Psoas muscle (tissue), 8 donors: ENCODE results near the gene MARF1. TPM values are rescaled to one million over a fixed set of nuclear protein-coding genes. Genes with fewer than 3 reads are reported as not detected.
"Not testable (repeated sequence)": the region's sequence is repeated elsewhere in the genome, so short reads cannot be mapped to it uniquely, and the experiment has no call there.

ENCODE experiments used
- ATAC-seq, 4 donors: fragments of 200-7000 bp; cut with Tn5 transposase; one replicate each; pipeline ENCODE4 v1.9.1; 2020; ENCODE audit warnings: moderate library complexity in 3 of 4, mild to moderate bottlenecking in 2 of 4
- DNase-seq, 2 donors: peaks; one replicate each; pipeline ENCODE4 v3.0.0-alpha.2; 2020
- H3K27ac ChIP-seq: fragments of 200-600 bp; one replicate; pipeline ENCODE4 v1.8.0; 2022
- H3K27me3 ChIP-seq, 3 donors: fragments of 200-600 bp in 1 of 3; one replicate each; pipeline versions ENCODE4 v1.6.1 to v1.8.0; 2013 to 2022; ENCODE audit warnings: low read length in 2 of 3, mild to moderate bottlenecking in 2 of 3, moderate library complexity in 1 of 3; ENCODE audit not compliant: insufficient read depth in 3 of 3
- H3K36me3 ChIP-seq, 2 donors: fragments of 200-600 bp in 1 of 2; one replicate each; pipeline versions ENCODE4 v1.6.1 to v1.8.0; 2013 to 2022; ENCODE audit warnings: low read depth in 1 of 2, mild to moderate bottlenecking in 1 of 2, moderate library complexity in 1 of 2; ENCODE audit not compliant: insufficient read depth in 1 of 2
- H3K4me1 ChIP-seq: fragments of 200-600 bp; one replicate; pipeline ENCODE4 v1.8.0; 2022
- H3K4me3 ChIP-seq: fragments of 200-600 bp; one replicate; pipeline ENCODE4 v1.8.0; 2022; ENCODE audit warnings: mild to moderate bottlenecking
- H3K9me3 ChIP-seq: fragments of 200-600 bp; one replicate; pipeline ENCODE4 v1.8.0; 2022
- WGBS, 3 donors: extraction: QIAGEN DNeasy Blood & Tissue Kit; methylation state at CpG; one replicate each; pipeline versions ENCODE4 v1.1.6 to v1.1.7; 2013; 5-methylcytosine and 5-hydroxymethylcytosine counted together
- intact Hi-C, 2 donors: fragments of 100-400 bp; cut with DNase I; formaldehyde crosslinking; loops; one replicate each; pipeline versions ENCODE4 v1.11.0 to v1.14.2; 2022
- polyA plus RNA-seq, 3 donors: library from polyadenylated mRNA; stranded (reverse); fragments of 200-250 nt; gene quantifications; one replicate each; pipeline ENCODE4 v1.2.3, GENCODE V29; 2013
- total RNA-seq, 4 donors: library from RNA; stranded (reverse); fragmentation: NEBNext Ultra II Directional in 2 of 4; extraction: Animal tissue kit (Norgen Biotek cat#: 25700) in 2 of 4; gene quantifications; one replicate each; pipeline versions ENCODE4 v1.2.1 to v1.2.4, GENCODE V29; 2021 to 2023
- TF ChIP-seq, protein P1 (sequence below): fragments of 200-600 bp; IDR thresholded peaks from one replicate; pipeline ENCODE4 v1.8.0; 2022; ENCODE audit warnings: antibody characterized with exemption
- donor health status: healthy with polysubstance abuse.
- donor health status: DM: no; HTN: no; CAD: no; lungs with moderate emphysema.
- donor health status: Bipolar disorder and iron deficiency.
- donor health status: healthy.
- donor health status: DM: yes; HTN: yes; CAD: no.
- donor health status: DM: no; HTN: no; CAD: no.
- donor health status: DM: no; HTN: no; CAD: no.
- donor health status: DM: yes; HTN: yes; CAD: no.

MARF1 gene
- total and polyA plus RNA-seq, 7 donors: 13.4 to 91.5 (median 41.7) TPM

DNA sequence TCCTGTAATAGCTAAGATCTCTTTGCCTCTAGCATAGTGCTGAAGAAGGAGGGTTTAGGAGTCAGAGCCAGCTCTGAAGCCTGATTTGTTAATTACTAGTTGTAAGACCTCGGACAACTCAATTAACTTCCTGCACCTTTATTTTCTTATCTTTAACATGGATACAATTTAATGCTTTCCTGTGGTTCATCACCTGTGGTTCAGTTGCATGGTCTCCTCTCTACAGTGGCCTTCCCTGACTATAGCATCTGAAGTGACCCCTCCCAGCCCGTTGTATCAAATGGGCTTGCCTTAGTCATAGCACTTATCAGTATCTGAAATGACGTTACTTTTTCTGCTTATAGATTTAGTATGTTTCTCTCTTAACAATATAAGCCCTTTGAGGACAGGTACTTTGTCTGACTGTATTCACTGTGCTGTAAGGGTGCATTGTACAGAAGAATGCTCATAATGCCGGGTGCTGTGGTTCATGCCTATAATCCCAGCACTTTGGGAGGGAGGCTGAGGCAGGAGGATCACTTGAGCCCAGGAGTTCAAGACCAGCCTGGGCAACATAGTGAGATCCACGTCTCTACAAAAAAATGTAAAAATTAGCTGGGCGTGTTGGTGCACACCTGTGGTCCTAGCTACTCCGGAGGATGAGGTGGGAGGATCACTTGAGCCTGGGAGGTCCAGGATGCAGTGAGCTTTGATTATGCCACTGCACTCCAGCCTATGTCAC is 4.5 kb upstream of the MARF1 start:
- H3K36me3 ChIP-seq: peaks cover 0 to 8% of the 10 kb centered on the region in 2 donors
- 82 to 89% (median 86%) methylated on average over 7 of the region's 7 CpGs for WGBS, 3 donors
- TF ChIP-seq, protein P1, sequence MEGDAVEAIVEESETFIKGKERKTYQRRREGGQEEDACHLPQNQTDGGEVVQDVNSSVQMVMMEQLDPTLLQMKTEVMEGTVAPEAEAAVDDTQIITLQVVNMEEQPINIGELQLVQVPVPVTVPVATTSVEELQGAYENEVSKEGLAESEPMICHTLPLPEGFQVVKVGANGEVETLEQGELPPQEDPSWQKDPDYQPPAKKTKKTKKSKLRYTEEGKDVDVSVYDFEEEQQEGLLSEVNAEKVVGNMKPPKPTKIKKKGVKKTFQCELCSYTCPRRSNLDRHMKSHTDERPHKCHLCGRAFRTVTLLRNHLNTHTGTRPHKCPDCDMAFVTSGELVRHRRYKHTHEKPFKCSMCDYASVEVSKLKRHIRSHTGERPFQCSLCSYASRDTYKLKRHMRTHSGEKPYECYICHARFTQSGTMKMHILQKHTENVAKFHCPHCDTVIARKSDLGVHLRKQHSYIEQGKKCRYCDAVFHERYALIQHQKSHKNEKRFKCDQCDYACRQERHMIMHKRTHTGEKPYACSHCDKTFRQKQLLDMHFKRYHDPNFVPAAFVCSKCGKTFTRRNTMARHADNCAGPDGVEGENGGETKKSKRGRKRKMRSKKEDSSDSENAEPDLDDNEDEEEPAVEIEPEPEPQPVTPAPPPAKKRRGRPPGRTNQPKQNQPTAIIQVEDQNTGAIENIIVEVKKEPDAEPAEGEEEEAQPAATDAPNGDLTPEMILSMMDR: no peak
- ATAC-seq (no peak), DNase-seq (no peak)
- H3K4me1 ChIP-seq: peaks cover 13% of the 10 kb centered on the region
- H3K27me3 ChIP-seq: no peaks in the 10 kb centered on the region
- no peak overlapping the region for H3K4me3 ChIP-seq
- H3K9me3 ChIP-seq: no peaks in the 10 kb centered on the region
- H3K27ac ChIP-seq: no peak overlapping the region
- intact Hi-C loops: loop anchor here in 1 of 2 donors (10.0 kb wide), 1 partner anchor 53 kb away; no protein-coding TSS in a partner anchor

DNA sequence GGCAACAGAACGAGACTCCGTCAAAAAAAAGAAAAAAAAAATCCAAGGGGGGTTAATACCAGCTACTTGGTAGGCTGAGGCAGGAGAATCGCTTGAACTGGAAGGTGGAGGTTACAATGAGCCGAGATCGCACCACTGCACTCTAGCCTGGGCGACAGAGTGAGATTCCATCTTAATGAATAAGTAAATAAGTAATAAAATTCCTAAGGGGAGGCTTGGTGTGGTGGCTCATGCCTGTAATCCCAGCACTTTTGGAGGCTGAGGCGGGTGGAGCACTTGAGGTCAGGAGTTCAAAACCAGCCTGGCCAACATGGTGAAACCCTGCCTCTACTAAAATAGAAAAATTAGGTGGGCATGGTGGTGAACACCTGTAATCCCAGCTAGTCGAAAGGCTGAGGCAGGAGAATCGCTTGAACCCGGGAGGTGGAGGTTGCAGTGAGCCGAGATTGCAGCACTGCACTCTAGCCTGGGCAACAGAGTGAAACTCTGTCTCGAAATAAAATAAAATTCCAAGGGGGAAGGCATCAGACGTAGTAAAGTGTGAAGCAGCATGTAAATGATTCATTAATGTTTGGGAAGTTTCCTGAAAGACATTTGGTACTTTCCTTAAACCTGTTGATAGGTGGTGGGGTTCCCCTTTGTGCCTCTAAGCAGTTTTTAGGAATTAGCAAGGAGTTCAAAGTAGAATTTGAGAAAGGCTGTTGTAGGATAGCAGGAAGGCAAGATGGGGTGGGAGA is 3.8 kb upstream of the MARF1 start:
- H3K27ac ChIP-seq, H3K4me3 ChIP-seq, DNase-seq, H3K27me3 ChIP-seq, H3K36me3 ChIP-seq, H3K9me3 ChIP-seq, ATAC-seq: not testable (repeated sequence)
- 85 to 90% (median 87%) methylated on average over 13 of the region's 13 CpGs for WGBS, 3 donors
- intact Hi-C loops: loop anchor here in 1 of 2 donors (10.0 kb wide), 1 partner anchor 52 kb away; no protein-coding TSS in a partner anchor
- H3K4me1 ChIP-seq: peaks cover 18% of the 10 kb centered on the region

DNA sequence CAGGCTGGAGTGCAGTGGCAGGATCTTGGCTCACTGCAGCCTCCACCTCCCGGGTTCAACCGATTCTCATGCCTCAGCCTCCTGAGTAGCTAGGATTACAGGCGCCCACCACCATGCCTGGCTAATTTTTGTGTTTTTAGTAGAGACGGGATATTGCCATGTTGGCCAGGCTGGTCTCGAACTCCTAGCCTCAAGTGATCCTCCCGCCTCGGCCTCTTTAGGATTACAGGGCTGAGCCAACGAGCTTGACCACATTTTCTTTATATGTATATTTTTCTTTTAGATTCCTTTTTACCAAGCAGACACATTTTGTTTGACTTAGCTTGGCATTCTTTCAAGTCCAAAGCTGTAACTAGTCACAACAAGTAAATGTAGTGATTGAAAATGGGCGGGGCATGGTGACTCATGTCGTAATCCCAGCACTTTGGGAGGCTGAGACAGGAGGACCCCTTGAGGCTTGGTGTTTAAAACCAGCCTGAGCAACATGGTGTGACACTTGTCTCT is 2.1 kb upstream of the MARF1 start:
- intact Hi-C loops: loop anchor here in 1 of 2 donors (10.0 kb wide), 1 partner anchor 50 kb away; no protein-coding TSS in a partner anchor
- H3K27ac ChIP-seq, H3K27me3 ChIP-seq, H3K4me3 ChIP-seq, H3K9me3 ChIP-seq, DNase-seq, H3K36me3 ChIP-seq, ATAC-seq: not testable (repeated sequence)
- peaks cover 27% of the 10 kb centered on the region for H3K4me1 ChIP-seq
- WGBS, 3 donors: 92 to 94% (median 94%) methylated on average over 10 of the region's 10 CpGs

DNA sequence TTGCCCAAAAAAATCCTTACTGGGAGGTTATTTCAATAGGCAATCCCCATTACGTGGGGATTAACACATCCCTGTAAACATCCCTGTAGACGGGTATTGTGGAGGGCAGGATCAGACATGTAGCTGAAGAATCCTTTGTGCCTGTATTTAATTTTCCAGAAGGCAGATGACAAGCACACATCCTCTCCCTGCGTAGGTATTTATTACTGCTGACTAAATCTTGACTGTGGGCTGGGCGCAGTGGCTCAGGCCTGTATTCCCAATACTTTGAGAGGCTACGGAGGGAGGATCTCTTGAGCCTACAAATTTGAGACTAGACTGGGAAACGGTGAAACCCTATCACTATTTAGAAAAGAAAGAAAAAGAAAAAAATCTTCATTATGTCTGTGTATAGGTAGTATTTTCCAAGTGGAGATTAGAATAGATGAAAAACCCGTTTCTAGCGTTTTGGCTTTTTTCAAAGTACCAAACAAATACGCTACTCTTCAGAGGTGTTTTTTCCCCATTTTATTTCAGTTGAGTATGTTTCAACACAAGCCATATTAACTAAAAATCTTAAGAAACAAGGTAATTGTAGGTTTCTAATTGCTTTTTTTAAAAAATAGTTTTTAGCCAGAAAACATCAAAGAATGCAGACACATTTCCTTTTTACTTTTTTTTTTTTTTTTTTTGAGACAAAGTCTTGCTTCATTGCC is 1.5 kb upstream of the MARF1 start:
- H3K9me3 ChIP-seq: no peaks in the 10 kb centered on the region

DNA sequence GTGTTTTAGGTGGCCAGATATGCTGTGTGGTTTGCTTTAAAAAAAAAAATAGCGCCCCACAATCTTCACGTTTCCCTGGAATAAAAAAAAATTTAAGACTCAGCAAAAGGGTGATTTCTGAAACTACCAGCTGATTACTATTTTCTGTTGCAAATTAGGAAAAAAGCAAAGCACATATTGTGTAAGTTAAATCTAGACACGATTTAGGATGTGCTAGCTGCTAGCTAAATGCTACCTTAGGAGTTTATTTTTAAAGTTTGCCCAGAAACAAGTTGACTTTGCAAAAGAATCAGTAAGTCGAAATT is 944 bp upstream of the MARF1 start:
- peaks cover 0 to 12% of the 10 kb centered on the region in 2 donors for H3K36me3 ChIP-seq
- 24 to 30% (median 25%) methylated on average over 4 of the region's 4 CpGs for whole genome bisulfite sequencing, 3 donors
- peaks cover 26% of the 10 kb centered on the region for H3K4me1 ChIP-seq
- DNase-seq (no peak), ATAC-seq (no peak)
- no peaks in the 10 kb centered on the region for H3K27me3 ChIP-seq
- intact Hi-C loops: loop anchor here in 1 of 2 donors (10.0 kb wide), 1 partner anchor 49 kb away; no protein-coding TSS in a partner anchor
- peak overlapping the region; percentile 87 for H3K4me3 ChIP-seq
- TF ChIP-seq, protein P1: no peak
- peak overlapping the region; percentile 99 for H3K27ac ChIP-seq
- no peaks in the 10 kb centered on the region for H3K9me3 ChIP-seq

More for the DNA sequence above, 1.5 kb upstream of the MARF1 start:
- ATAC-seq: no peak
- TF ChIP-seq, protein P1: no peak
- Histone ChIP-seq H3K27ac (no peak overlapping the region), H3K4me1 (peaks cover 28% of the 10 kb centered on the region), H3K27me3 (no peaks in the 10 kb centered on the region), H3K4me3 (no peak overlapping the region), H3K36me3 (peaks cover 0 to 10% of the 10 kb centered on the region in 2 donors)
- no peak for DNase-seq
- 82 to 85% (median 83%) methylated on average over 9 of the region's 9 CpGs for WGBS, 3 donors
- intact Hi-C loops: loop anchor here in 1 of 2 donors (10.0 kb wide), 1 partner anchor 50 kb away; no protein-coding TSS in a partner anchor
